ENCODE data around the gene GHR.

Gene GHR

GRCh38 chr5:42423285-42424165 is at the start of gene GHR:
Gene GHR (plus strand): TSS chr5:42423439. CDS start chr5:42565875, 142,436 bp downstream.
- H3K4me3 ChIP-seq (ENCODE audit: control insufficient read depth, low read depth, low read length) = peak within 1 kb of the TSS; percentile 54
- peak; percentile 79 for TF ChIP-seq CTCF (IDR thresholded peaks at IDR 0.05; ENCODE audit: control insufficient read depth, insufficient read depth, low read depth, low read length, missing control alignments)
- DNase-seq (ENCODE audit: low read depth) = peak; percentile 72

GRCh38 chr5:42374679-42375273 is 48.5 kb upstream of the GHR start:
- no peak for DNase-seq (ENCODE audit: low read depth)
- no peak overlapping the region for H3K4me3 ChIP-seq (ENCODE audit: control insufficient read depth, low read depth, low read length)
- no peak for TF ChIP-seq CTCF (IDR thresholded peaks at IDR 0.05; ENCODE audit: control insufficient read depth, insufficient read depth, low read depth, low read length, missing control alignments)

DNA sequence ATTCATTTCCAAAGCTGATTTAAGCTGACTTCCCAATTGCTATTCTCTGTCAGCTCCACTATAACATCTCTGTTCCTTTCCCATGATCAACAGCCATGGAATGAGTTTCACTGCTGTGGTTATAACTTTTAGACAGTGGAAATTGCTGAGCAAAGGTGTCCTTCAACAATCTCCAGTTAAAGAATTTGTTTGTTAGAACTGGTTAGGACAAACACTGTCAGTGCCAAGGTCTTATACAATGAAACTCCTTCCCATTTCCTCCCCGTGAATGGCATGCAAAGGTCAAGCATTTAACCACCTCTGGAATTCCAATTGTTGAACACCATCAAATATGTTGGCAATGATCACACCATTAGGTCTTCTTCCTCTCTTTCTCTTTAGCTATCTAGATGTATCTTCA is 45.7 kb upstream of the GHR start:
- no peak for DNase-seq (ENCODE audit: low read depth)
- H3K4me3 ChIP-seq (ENCODE audit: control insufficient read depth, low read depth, low read length) = no peak overlapping the region
- no peak for TF ChIP-seq CTCF (IDR thresholded peaks at IDR 0.05; ENCODE audit: control insufficient read depth, insufficient read depth, low read depth, low read length, missing control alignments)

DNA sequence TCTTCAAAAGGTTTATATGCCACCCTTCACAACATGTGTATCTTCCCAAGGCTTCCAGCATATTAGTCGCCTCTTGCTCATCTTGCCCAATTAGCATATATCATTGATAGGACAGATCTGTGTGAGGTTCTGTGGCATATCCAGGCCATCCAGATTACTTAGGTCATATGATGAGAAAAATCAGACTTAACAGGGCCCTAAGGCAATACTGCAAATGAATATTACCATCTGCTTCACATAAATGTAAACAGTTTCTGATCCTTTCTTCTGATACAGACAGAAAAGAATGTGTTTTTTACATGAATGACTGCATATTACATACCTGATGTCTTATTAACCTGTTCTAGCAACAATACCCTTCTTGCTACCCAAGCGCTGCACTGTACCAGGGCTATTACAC is 41.3 kb upstream of the GHR start:
- no peak for TF ChIP-seq CTCF (IDR thresholded peaks at IDR 0.05; ENCODE audit: control insufficient read depth, insufficient read depth, low read depth, low read length, missing control alignments)
- DNase-seq (ENCODE audit: low read depth) = no peak
- no peak overlapping the region for H3K4me3 ChIP-seq (ENCODE audit: control insufficient read depth, low read depth, low read length)

DNA sequence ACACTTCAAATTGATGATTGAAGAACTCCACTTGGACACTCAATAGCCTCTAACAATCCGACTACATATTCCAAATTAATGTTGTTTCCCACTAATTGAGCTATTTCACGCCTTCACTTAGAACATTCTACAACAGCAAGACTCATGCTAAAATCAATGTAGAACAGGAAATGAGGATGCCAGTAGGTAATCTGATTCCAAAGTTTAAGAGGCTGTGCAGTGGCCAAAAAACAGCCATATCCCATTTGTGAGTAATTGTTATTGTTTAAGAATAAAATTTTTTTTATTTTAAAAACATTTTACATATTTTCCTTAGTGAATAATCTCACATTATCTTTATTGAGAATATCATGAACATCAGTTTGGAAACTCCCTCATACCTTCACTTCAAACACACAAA is 35.7 kb upstream of the GHR start:
- DNase-seq (ENCODE audit: low read depth) = no peak
- no peak for TF ChIP-seq CTCF (IDR thresholded peaks at IDR 0.05; ENCODE audit: control insufficient read depth, insufficient read depth, low read depth, low read length, missing control alignments)
- H3K4me3 ChIP-seq (ENCODE audit: control insufficient read depth, low read depth, low read length) = no peak overlapping the region

DNA sequence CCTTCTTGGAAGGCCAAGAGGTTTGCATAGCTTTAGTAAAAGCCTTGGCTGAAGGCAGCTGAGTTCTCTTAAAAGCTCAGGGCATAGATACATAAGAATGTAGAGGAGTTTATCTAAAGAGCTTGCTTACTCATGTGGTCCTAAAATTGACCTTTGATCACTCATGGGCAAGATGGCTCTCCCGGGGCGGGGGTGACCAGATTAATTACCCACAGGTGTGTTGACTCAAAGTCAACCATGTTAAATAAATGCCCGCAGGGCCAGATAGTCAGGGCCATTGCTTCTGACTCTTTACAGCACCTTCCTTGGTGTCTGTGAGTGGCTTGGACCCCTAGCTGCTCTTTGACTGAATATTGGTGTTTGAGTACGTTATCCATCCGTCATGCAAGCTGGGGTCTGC is 33.1 kb upstream of the GHR start:
- TF ChIP-seq CTCF (IDR thresholded peaks at IDR 0.05; ENCODE audit: control insufficient read depth, insufficient read depth, low read depth, low read length, missing control alignments) = no peak
- H3K4me3 ChIP-seq (ENCODE audit: control insufficient read depth, low read depth, low read length) = no peak overlapping the region
- no peak for DNase-seq (ENCODE audit: low read depth)
